ENCODE data around the gene ROBO1. TPM values are rescaled to one million over a fixed set of nuclear protein-coding genes. Genes with fewer than 3 reads are reported as not detected.

ROBO1 gene
- total RNA-seq, 1 donor from 2014 or later = 3.1 TPM

GRCh38 chr3:79604681-79605080 lies 163.1 kb downstream of the ROBO1 start:
- Mint-ChIP-seq H3K4me1 (no peaks in the 10 kb centered on the region), H3K27me3 (no peaks in the 10 kb centered on the region), H3K27ac (no peak overlapping the region), H3K9me3 (peaks cover 2% of the 10 kb centered on the region), H3K36me3 (ENCODE audit: low read depth) (no peaks in the 10 kb centered on the region), H3K4me3 (no peak overlapping the region)
- CTCF ChIA-PET = no interaction called here
- intact Hi-C loops (cut with micrococcal nuclease) = no loop called here
- DNase-seq (no peak), ATAC-seq (ENCODE audit: low read depth) (no peak)
- no peak for TF ChIP-seq CTCF (IDR thresholded peaks at IDR 0.05)
- POLR2A ChIA-PET = no interaction called here

- Mint-ChIP-seq H3K27me3 (no peaks in the 10 kb centered on the region), H3K36me3 (ENCODE audit: low read depth) (no peaks in the 10 kb centered on the region), H3K4me1 (no peaks in the 10 kb centered on the region), H3K27ac (no peak overlapping the region), H3K9me3 (no peaks in the 10 kb centered on the region), H3K4me3 (no peak overlapping the region)
- no peak for DNase-seq
- intact Hi-C loops (cut with micrococcal nuclease) = no loop called here
- no peak for ATAC-seq (ENCODE audit: low read depth)
- TF ChIP-seq CTCF (IDR thresholded peaks at IDR 0.05) = no peak
- CTCF ChIA-PET = no interaction called here
- POLR2A ChIA-PET = no interaction called here
These were observed 165.4 kb downstream of the ROBO1 start for GRCh38 chr3:79602385-79602784.

GRCh38 chr3:79598594-79598993 lies 169.2 kb downstream of the ROBO1 start:
- ChIA-PET POLR2A (no interaction called here), CTCF (no interaction called here)
- TF ChIP-seq CTCF (IDR thresholded peaks at IDR 0.05) = no peak
- no peak for DNase-seq
- no peak for ATAC-seq (ENCODE audit: low read depth)
- H3K4me1 Mint-ChIP-seq = no peaks in the 10 kb centered on the region
- H3K9me3 Mint-ChIP-seq = peaks cover 3% of the 10 kb centered on the region
- H3K27me3 Mint-ChIP-seq = no peaks in the 10 kb centered on the region
- intact Hi-C loops (cut with micrococcal nuclease) = no loop called here
- H3K27ac Mint-ChIP-seq = no peak overlapping the region
- H3K4me3 Mint-ChIP-seq = no peak overlapping the region
- H3K36me3 Mint-ChIP-seq (ENCODE audit: low read depth) = no peaks in the 10 kb centered on the region

GRCh38 chr3:79597709-79598108 lies 170.1 kb downstream of the ROBO1 start:
- intact Hi-C loops (cut with micrococcal nuclease) = no loop called here
- H3K4me1 Mint-ChIP-seq = no peaks in the 10 kb centered on the region
- H3K27me3 Mint-ChIP-seq = no peaks in the 10 kb centered on the region
- ATAC-seq (ENCODE audit: low read depth) (no peak), DNase-seq (no peak)
- H3K9me3 Mint-ChIP-seq = peaks cover 3% of the 10 kb centered on the region
- H3K27ac Mint-ChIP-seq = no peak overlapping the region
- no peak for TF ChIP-seq CTCF (IDR thresholded peaks at IDR 0.05)
- H3K4me3 Mint-ChIP-seq = no peak overlapping the region
- H3K36me3 Mint-ChIP-seq (ENCODE audit: low read depth) = no peaks in the 10 kb centered on the region
- CTCF ChIA-PET = no interaction called here
- POLR2A ChIA-PET = no interaction called here

GRCh38 chr3:79587150-79587549 lies 180.6 kb downstream of the ROBO1 start:
- Mint-ChIP-seq H3K4me3 (no peak overlapping the region), H3K4me1 (no peaks in the 10 kb centered on the region), H3K9me3 (no peaks in the 10 kb centered on the region), H3K27me3 (no peaks in the 10 kb centered on the region), H3K27ac (no peak overlapping the region), H3K36me3 (ENCODE audit: low read depth) (no peaks in the 10 kb centered on the region)
- no peak for TF ChIP-seq CTCF (IDR thresholded peaks at IDR 0.05)
- ATAC-seq (ENCODE audit: low read depth) = no peak
- DNase-seq = no peak
- CTCF ChIA-PET = no interaction called here
- intact Hi-C loops (cut with micrococcal nuclease) = no loop called here
- POLR2A ChIA-PET = no interaction called here

Data from activated B cell treated with CpG ODN at 0.5 μM for 24 hours (primary cell).